Type B pancreatic cell (in vitro differentiated cells): ENCODE measurements around the gene CAMK1G. TPM values are rescaled to one million over a fixed set of nuclear protein-coding genes. Genes with fewer than 3 reads are reported as not detected.
A peak's percentile ranks its signal among the peaks of the same experiment; 100 is the strongest.

Source experiments
- DNase-seq: peaks from one replicate; pipeline ENCODE4 v3.0.0; 2021; ENCODE audit warnings: mixed read lengths; ENCODE audit not compliant: unreplicated experiment; ENCODE audit errors: extremely low spot score
- H3K27ac Mint-ChIP-seq: 2 replicates; pipeline ENCODE4 v1.8.0; 2021; ENCODE audit warnings: mild to moderate bottlenecking, mixed read lengths
- H3K27me3 Mint-ChIP-seq: 2 replicates; pipeline ENCODE4 v1.8.0; 2021; ENCODE audit warnings: mixed read lengths
- H3K36me3 Mint-ChIP-seq: 2 replicates; pipeline ENCODE4 v1.8.0; 2021; ENCODE audit warnings: mixed read lengths
- H3K4me1 Mint-ChIP-seq: one replicate; pipeline ENCODE4 v1.8.0; 2021; ENCODE audit warnings: mixed read lengths; ENCODE audit not compliant: unreplicated experiment
- H3K4me3 Mint-ChIP-seq: 2 replicates; pipeline ENCODE4 v1.8.0; 2021; ENCODE audit warnings: mild to moderate bottlenecking, mixed read lengths
- H3K9me3 Mint-ChIP-seq: 2 replicates; pipeline ENCODE4 v1.8.0; 2021; ENCODE audit warnings: mixed read lengths
- total RNA-seq: library from RNA; stranded (reverse); gene quantifications from 2 replicates; pipeline ENCODE4 v1.2.1, GENCODE V29; 2021; ENCODE audit warnings: low replicate concordance
- TF ChIP-seq, protein P1 (sequence below): fragments of 200-600 bp; sonication (generic); conservative IDR thresholded peaks from 2 replicates; pipeline ENCODE4 v1.5.0; 2021; ENCODE audit warnings: antibody characterized with exemption, mild to moderate bottlenecking

Gene CAMK1G
- total RNA-seq, 1 donor from 2014 or later = 9.4 TPM

DNA sequence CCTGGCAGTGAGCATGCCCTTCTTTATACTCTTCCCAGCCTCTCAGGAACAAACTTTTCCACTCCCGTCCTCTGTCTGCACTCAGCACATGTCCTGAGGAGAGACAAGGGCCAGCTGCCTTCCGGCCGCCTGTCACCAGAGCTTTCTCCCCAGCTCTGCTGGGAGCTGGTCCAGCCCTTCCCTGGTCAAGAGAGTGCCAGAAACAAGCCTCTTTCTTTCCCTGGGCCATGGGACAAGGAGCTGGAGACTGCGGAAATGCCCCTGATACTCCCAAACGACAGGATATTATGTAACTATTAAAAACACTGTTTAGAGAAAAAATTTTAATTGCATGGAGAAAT is 58.3 kb downstream of the CAMK1G start:
- no peak overlapping the region for H3K27ac Mint-ChIP-seq
- H3K36me3 Mint-ChIP-seq = peaks cover 5% of the 10 kb centered on the region

DNA sequence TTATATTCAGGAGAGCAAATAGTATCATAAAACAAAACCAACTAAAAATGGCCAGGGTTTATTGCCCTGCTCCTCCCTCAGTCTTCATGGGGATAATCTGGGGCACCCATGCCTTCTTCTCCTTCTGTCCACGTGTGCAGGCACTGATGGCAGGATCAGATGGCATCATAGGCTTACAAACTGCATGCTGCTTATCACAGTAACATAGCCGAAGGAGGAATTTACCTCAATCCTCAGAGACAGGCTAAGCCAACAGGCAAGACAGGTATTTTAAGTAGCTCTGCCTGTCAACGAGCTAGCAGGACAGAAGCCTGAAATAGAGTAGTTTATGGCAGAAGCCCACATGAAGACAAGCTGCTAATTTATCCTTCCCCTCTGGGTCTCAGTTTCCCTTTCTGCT is 59.3 kb downstream of the CAMK1G start:
- H3K9me3 Mint-ChIP-seq = no peaks in the 10 kb centered on the region
- peaks cover 8% of the 10 kb centered on the region for H3K27me3 Mint-ChIP-seq
- peaks cover 21% of the 10 kb centered on the region for H3K4me1 Mint-ChIP-seq

More for the DNA sequence above, 58.3 kb downstream of the CAMK1G start:
- Mint-ChIP-seq H3K4me1 (peaks cover 18% of the 10 kb centered on the region), H3K9me3 (no peaks in the 10 kb centered on the region), H3K27me3 (peaks cover 9% of the 10 kb centered on the region), H3K4me3 (no peak overlapping the region)
- DNase-seq = no peak
- TF ChIP-seq, protein P1, sequence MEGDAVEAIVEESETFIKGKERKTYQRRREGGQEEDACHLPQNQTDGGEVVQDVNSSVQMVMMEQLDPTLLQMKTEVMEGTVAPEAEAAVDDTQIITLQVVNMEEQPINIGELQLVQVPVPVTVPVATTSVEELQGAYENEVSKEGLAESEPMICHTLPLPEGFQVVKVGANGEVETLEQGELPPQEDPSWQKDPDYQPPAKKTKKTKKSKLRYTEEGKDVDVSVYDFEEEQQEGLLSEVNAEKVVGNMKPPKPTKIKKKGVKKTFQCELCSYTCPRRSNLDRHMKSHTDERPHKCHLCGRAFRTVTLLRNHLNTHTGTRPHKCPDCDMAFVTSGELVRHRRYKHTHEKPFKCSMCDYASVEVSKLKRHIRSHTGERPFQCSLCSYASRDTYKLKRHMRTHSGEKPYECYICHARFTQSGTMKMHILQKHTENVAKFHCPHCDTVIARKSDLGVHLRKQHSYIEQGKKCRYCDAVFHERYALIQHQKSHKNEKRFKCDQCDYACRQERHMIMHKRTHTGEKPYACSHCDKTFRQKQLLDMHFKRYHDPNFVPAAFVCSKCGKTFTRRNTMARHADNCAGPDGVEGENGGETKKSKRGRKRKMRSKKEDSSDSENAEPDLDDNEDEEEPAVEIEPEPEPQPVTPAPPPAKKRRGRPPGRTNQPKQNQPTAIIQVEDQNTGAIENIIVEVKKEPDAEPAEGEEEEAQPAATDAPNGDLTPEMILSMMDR = no peak

DNA sequence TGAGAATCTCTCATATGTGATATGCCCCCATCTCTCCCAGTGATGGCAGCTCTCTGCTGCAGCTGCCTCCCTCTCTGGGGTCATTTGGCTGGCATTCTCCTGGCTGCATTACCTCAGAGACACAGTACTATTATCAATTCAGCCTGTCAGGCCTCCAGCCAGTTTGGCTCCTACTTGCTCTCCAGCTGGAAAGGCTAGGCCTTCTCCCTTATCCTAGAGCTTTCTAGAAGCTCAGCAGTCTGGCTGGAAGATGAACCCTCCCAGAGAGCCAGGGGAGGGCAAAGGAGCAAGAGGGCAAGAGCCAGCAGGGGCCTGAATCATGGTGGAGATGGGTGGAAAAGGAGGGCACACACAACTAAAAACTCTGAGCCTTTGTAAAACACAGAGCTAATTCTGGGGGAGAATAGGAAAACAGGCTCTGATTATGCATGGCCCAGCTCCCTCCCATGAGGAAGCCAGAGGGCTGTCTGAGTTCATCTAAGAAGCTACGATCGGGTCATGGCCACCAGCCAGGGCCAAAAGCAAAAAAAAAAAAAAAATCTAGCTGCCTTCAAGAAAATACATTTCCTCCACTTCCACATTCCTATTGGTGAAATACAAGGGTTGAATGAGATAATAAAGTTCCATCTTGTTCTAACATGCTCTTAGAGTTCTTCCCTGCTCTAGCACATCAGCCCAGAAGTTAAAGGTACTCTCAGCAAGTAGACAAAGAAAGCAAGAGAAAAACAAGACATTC is 59.9 kb downstream of the CAMK1G start:
- DNase-seq = no peak
- Mint-ChIP-seq H3K36me3 (no peaks in the 10 kb centered on the region), H3K9me3 (no peaks in the 10 kb centered on the region), H3K27ac (peak overlapping the region; percentile 28), H3K27me3 (peaks cover 12% of the 10 kb centered on the region), H3K4me1 (peaks cover 27% of the 10 kb centered on the region), H3K4me3 (peak overlapping the region; percentile 1)
- TF ChIP-seq, protein P1 = no peak

More for the DNA sequence above, 59.3 kb downstream of the CAMK1G start:
- DNase-seq = no peak
- H3K36me3 Mint-ChIP-seq = peaks cover 5% of the 10 kb centered on the region
- H3K27ac Mint-ChIP-seq = peak overlapping the region; percentile 28
- TF ChIP-seq, protein P1 = no peak
- peak overlapping the region; percentile 1 for H3K4me3 Mint-ChIP-seq

DNA sequence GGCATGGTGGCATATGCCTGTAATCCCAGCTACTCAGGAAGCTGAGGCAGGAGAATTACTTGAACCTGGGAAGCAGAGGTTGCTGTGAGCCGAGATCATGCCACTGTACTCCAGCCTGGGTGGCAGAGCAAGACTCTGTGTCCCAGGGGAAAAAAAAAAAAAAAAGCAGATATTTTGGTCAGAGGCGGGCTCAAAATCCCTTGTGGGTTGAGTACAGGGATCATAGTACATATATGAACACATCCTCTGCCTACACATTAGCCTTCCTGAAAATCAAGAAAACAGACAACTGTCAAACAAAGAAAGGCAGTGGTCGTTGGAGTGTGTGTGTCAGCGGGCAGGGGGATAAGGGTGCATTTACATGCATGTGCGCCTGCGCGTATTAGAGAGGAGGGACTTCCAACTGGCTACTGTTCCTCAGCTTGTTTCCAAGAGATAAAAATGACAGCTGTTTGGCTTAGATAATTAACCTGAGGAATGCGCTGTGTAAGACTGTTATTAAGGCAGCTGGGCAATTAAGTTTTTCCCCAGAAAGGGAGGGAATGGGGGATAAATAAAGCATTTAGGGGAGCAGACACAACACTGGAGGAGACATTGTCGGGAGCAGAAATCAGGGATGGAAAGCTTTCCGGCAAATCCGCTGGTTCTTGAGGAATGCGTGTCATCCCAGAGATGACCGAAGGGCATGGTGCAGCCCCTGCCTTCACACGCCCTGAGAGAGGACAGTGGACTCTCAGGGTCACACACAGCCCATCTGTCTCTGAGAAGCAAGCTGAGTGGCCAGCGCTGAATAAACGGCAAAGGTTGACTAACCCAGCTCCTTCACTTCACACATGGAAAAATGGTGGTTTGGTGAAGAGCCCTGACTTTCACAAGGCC is 62.3 kb downstream of the CAMK1G start:
- H3K4me1 Mint-ChIP-seq = peaks cover 34% of the 10 kb centered on the region
- H3K27ac Mint-ChIP-seq = no peak overlapping the region
- H3K9me3 Mint-ChIP-seq = no peaks in the 10 kb centered on the region
- H3K4me3 Mint-ChIP-seq = no peak overlapping the region
- no peak for DNase-seq
- H3K36me3 Mint-ChIP-seq = no peaks in the 10 kb centered on the region
- TF ChIP-seq, protein P1 = no peak
- H3K27me3 Mint-ChIP-seq = peaks cover 15% of the 10 kb centered on the region

DNA sequence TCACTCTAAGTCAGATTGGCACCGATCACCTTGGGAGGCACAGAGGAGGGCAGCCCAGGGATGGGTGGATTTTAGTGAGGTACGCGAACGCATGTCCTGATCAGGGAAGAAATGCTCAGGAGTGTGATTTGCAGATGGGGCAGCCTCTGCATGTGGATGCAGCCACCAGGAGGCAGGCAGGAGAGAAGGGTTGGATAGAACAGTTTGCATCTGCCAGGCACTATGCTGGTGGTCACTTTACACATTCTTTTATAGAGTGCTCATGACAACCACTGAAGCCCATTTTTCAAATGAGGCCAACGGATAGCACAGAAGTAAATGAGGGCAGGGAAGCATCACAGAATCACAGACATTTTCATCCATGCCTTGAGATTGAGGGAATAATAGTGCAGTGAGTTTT is 63.0 kb downstream of the CAMK1G start:
- Mint-ChIP-seq H3K27me3 (peaks cover 15% of the 10 kb centered on the region), H3K27ac (peak overlapping the region; percentile 39), H3K4me1 (peaks cover 38% of the 10 kb centered on the region), H3K36me3 (no peaks in the 10 kb centered on the region), H3K4me3 (no peak overlapping the region), H3K9me3 (peaks cover 4% of the 10 kb centered on the region)
- DNase-seq = no peak
- TF ChIP-seq, protein P1 = peak; percentile 24
